PC-3 (cell line): ENCODE measurements around the gene ERMAP.

Experiments used
- EZH2 ChIP-seq: fragments of 300-600 bp; sonication (generic); IDR thresholded peaks from one replicate; pipeline ENCODE4 v1.6.1; 2017; ENCODE audit warnings: antibody characterized with exemption, mild to moderate bottlenecking, low read length; ENCODE audit not compliant: unreplicated experiment
- TF ChIP-seq, protein P1 (sequence below): fragments of 300-600 bp; sonication (generic); conservative IDR thresholded peaks from 2 replicates; pipeline ENCODE4 v1.5.1; 2017; ENCODE audit warnings: antibody characterized with exemption, low read depth, mild to moderate bottlenecking, low read length

DNA sequence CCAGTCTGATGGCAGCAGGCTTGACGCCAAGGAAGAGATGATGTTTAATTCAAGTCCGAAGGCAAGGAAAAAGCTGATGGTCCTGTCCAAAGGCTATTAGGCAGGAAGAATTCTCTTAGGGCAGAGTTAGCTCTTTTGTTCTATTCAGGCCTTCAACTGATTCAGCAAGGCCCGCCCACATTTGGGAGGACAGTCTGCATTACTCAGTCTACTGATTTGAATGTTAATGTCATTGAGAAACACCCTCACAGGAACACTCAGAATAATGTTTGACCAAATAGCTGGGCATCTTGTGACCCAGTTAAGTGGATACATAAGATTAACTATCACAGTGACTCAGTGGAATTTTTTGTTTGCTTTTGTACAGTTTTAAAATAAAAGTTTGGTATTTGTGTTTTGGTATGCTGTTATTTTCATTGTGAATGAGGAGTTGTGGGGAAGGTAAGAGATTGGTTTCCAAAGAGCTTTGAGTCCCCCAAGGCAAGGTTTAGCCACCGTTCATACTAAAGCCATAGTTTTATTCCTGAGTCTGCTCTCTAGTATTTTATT lies 27.7 kb downstream of the ERMAP start:
- TF ChIP-seq, protein P1, sequence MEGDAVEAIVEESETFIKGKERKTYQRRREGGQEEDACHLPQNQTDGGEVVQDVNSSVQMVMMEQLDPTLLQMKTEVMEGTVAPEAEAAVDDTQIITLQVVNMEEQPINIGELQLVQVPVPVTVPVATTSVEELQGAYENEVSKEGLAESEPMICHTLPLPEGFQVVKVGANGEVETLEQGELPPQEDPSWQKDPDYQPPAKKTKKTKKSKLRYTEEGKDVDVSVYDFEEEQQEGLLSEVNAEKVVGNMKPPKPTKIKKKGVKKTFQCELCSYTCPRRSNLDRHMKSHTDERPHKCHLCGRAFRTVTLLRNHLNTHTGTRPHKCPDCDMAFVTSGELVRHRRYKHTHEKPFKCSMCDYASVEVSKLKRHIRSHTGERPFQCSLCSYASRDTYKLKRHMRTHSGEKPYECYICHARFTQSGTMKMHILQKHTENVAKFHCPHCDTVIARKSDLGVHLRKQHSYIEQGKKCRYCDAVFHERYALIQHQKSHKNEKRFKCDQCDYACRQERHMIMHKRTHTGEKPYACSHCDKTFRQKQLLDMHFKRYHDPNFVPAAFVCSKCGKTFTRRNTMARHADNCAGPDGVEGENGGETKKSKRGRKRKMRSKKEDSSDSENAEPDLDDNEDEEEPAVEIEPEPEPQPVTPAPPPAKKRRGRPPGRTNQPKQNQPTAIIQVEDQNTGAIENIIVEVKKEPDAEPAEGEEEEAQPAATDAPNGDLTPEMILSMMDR, result no peak
- no peak for TF ChIP-seq EZH2
